Ovary (tissue), 9 donors: ENCODE measurements around the gene KRT76. TPM values are rescaled to one million over a fixed set of nuclear protein-coding genes. Genes with fewer than 3 reads are reported as not detected.

ENCODE experiments used
- DNase-seq, 5 donors: peaks; one replicate each; pipeline ENCODE4 v3.0.0-alpha.2; 2019 to 2020
- H3K27ac ChIP-seq, 2 donors: fragments of 200-600 bp; one replicate each; pipeline versions ENCODE4 v1.5.1 to v1.8.0; 2019 to 2022
- H3K27me3 ChIP-seq: fragments of 200-600 bp; one replicate; pipeline ENCODE4 v1.8.0; 2022
- H3K36me3 ChIP-seq: fragments of 200-600 bp; sonication (generic); one replicate; pipeline ENCODE4 v1.5.1; 2019
- H3K4me1 ChIP-seq: one replicate; pipeline ENCODE4 v1.8.1; 2013; ENCODE audit warnings: mild to moderate bottlenecking, moderate library complexity; ENCODE audit not compliant: insufficient read depth
- H3K4me3 ChIP-seq: fragments of 200-600 bp; sonication (generic); one replicate; pipeline ENCODE4 v1.5.1; 2017
- H3K9me3 ChIP-seq, 2 donors: fragments of 200-600 bp in 1 of 2; sonication (generic) in 1 of 2; one replicate each; pipeline versions ENCODE4 v1.5.1 to v1.8.1; 2013 to 2019; ENCODE audit warnings: mild to moderate bottlenecking in 1 of 2, moderate library complexity in 1 of 2
- CTCF ChIP-seq, 3 donors: fragments of 450-650 bp in 2 of 3; fragments of 200-600 bp in 1 of 3; IDR thresholded peaks; one replicate each; pipeline versions ENCODE4 v1.5.1 to v1.8.0; 2016 to 2022; ENCODE audit warnings: antibody characterized with exemption in 3 of 3, mild to moderate bottlenecking in 1 of 3
- EP300 ChIP-seq: sonication (generic); formaldehyde crosslinking; IDR thresholded peaks from one replicate; pipeline ENCODE4 v1.6.1; 2017; ENCODE audit warnings: antibody characterized with exemption
- POLR2A ChIP-seq: fragments of 450-650 bp; IDR thresholded peaks from one replicate; pipeline ENCODE4 v1.6.1; 2017; ENCODE audit warnings: antibody characterized with exemption, mild to moderate bottlenecking, moderate library complexity
- WGBS, 3 donors: extraction: QIAGEN DNeasy Blood & Tissue Kit in 1 of 3; methylation state at CpG; one replicate each; pipeline versions ENCODE4 v1.1.5 to v1.1.7; 2013 to 2017; 5-methylcytosine and 5-hydroxymethylcytosine counted together
- intact Hi-C, 4 donors: fragments of 100-400 bp; cut with DNase I; formaldehyde crosslinking; loops; one replicate each; pipeline versions ENCODE4 v1.11.0 to v1.15.1; 2022 to 2023
- polyA plus RNA-seq, 2 donors: library from polyadenylated mRNA; stranded (reverse); fragments of 200-250 nt in 1 of 2; fragments of 350-450 nt in 1 of 2; fragmentation: Illumina TruSeq in 1 of 2; extraction: RNeasy Lipid Tissue Mini Kit (QIAGEN cat#74804) in 1 of 2; gene quantifications; one replicate each; pipeline ENCODE4 v1.2.3, GENCODE V29; 2013 to 2014
- total RNA-seq, 7 donors: library from RNA; depleted of rRNA in 2 of 7; stranded (reverse); fragments of >200 nt in 2 of 7; fragmentation: NEBNext Ultra II Directional in 3 of 7; extraction: Animal tissue kit (Norgen Biotek cat#: 25700) in 3 of 7; gene quantifications; one replicate each; pipeline versions ENCODE4 v1.1.0 to v1.2.4, GENCODE V29; 2016 to 2023
- donor health status: DM: no; HTN: no; CAD: no; lungs with moderate emphysema.
- donor health status: DM: no; HTN: no; CAD: no.
- donor health status: Bipolar disorder and iron deficiency.
- donor health status: DM: yes; HTN: yes; CAD: no.
- donor health status: DM: no; HTN: no; CAD: no.
- donor health status: DM: yes; HTN: yes; CAD: no.

Gene KRT76
- total and polyA plus RNA-seq, 9 donors: not detected

DNA sequence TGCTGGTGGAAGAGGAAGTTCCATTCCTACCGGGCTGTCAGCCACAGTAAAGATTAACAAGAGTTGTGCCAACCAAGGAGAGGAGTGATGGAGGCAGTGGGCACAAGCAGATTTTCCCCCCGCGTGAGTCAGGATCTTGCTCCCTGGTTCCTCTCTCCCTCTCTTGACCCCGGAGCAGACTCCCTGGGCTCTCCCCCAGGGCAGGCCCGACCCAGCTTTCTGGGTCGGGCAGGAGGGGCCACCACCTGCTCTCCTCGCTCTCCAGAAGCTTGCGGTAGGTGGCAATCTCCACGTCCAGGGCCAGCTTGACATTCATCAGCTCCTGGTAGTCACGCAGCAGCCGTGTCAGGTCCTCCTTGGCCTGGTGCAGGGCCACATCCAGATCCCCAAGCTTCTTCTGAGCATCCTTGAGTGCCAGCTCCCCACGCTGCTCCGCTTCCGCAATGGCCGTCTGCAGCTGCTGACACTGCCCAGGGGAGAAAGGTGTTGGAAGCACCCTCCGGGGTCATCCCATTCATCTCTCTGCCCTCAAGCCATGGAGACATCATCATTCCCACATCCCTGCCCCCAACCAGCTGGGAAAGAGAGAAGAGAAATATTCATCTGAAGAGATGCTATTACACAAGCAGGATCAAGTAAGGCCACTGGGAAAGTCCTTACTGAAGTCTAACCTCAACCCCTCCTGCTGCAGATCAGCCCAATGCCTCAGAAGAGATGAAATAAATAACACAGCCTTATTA, 45.8 kb upstream of the KRT76 start:
- DNase-seq: no peak
- H3K9me3 ChIP-seq: no peaks in the 10 kb centered on the region
- intact Hi-C loops: no loop called here
- no peaks in the 10 kb centered on the region for H3K36me3 ChIP-seq
- no peak overlapping the region for H3K27ac ChIP-seq
- H3K4me3 ChIP-seq: no peak overlapping the region
- no peak for TF ChIP-seq EP300
- no peak for TF ChIP-seq CTCF (IDR thresholded peaks at IDR 0.05)
- no peak for TF ChIP-seq POLR2A
- 54 to 73% (median 62%) methylated on average over 16 of the region's 16 CpGs for WGBS, 3 donors
- no peaks in the 10 kb centered on the region for H3K27me3 ChIP-seq
- H3K4me1 ChIP-seq: no peaks in the 10 kb centered on the region

GRCh38 chr12:52821826-52822660, 44.9 kb upstream of the KRT76 start:
- Histone ChIP-seq H3K27me3 (no peaks in the 10 kb centered on the region), H3K4me3 (no peak overlapping the region), H3K9me3 (no peaks in the 10 kb centered on the region), H3K27ac (no peak overlapping the region), H3K36me3 (no peaks in the 10 kb centered on the region), H3K4me1 (no peaks in the 10 kb centered on the region)
- DNase-seq: no peak
- WGBS, 3 donors: 82 to 88% (median 83%) methylated on average over 10 of the region's 10 CpGs
- TF ChIP-seq POLR2A: no peak
- TF ChIP-seq EP300: no peak
- no peak for TF ChIP-seq CTCF (IDR thresholded peaks at IDR 0.05)
- intact Hi-C loops: no loop called here

DNA sequence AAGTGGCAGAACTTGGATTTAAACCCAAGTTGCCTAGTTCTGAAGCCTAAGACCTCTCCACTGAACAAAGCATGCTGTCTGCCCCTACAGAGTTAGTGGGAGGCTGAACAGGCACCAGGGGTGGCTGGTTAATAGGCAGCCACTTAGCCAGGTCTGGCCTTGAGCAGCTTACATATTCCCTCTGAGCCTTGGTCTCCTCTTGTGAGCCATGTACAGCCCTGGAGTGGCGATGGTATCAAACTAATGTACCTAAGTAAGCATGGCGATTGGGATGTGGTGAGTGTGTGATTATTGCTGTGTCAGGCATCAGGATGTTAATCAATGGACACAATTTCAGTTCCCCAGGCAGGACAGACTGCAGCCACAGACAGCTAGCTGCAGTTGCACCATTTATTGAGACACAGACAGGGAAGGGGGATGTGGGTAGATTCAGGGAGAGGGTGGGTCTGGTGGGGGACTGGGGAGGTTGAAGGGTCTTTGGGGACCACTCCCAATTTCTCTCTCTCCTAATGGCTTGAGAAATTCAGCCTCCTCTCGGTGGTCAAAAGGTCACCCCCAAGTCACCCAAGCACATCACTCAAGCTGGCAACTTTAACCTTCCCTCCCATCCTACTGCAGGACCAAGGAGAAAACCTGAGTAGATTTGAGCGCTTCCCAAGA, 44.1 kb upstream of the KRT76 start:
- Histone ChIP-seq H3K4me1 (no peaks in the 10 kb centered on the region), H3K27ac (no peak overlapping the region), H3K9me3 (no peaks in the 10 kb centered on the region), H3K36me3 (no peaks in the 10 kb centered on the region), H3K27me3 (no peaks in the 10 kb centered on the region), H3K4me3 (no peak overlapping the region)
- TF ChIP-seq CTCF (IDR thresholded peaks at IDR 0.05) (no peak), POLR2A (no peak)
- no peak for DNase-seq
- intact Hi-C loops: no loop called here
- 75 to 84% (median 82%) methylated on average over 4 of the region's 4 CpGs for WGBS, 3 donors

DNA sequence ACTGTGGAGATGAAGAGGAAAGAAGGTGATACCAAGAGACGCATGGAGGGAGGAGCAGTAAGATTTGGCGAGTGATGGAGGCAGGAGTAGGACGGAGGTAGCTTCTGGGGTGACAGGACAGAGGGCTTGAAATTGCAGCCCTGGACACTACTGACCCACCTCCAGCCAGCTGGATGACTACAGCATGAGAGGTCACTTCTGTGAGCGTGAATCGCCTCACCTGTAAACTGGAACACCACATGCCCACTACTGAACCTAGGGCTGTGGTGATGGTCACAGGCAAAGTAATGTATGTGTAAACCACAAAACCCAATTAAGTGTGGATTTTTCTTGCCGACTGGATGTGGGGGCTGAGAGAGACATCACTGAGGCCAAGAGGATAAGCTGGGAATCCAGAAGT, 43.4 kb upstream of the KRT76 start:
- H3K36me3 ChIP-seq: no peaks in the 10 kb centered on the region
- no peak overlapping the region for H3K4me3 ChIP-seq
- intact Hi-C loops: no loop called here
- no peaks in the 10 kb centered on the region for H3K9me3 ChIP-seq
- no peaks in the 10 kb centered on the region for H3K27me3 ChIP-seq
- no peaks in the 10 kb centered on the region for H3K4me1 ChIP-seq
- H3K27ac ChIP-seq: no peak overlapping the region
- 74 to 84% (median 81%) methylated on average over 6 of the region's 6 CpGs for WGBS, 3 donors
- TF ChIP-seq POLR2A: no peak
- TF ChIP-seq CTCF (IDR thresholded peaks at IDR 0.05): no peak
- no peak for TF ChIP-seq EP300
- DNase-seq: no peak
